HG02610 (cell line): Measurements from ENCODE around the gene ZNF598.
"Not testable (repeated sequence)": the region's sequence is repeated elsewhere in the genome, so short reads cannot be mapped to it uniquely, and the experiment has no call there.

Experiments
- ATAC-seq: cut with Tn5 transposase; IDR thresholded peaks from one replicate; pipeline ENCODE4 v1.9.1; 2021; ENCODE audit warnings: mild to moderate bottlenecking, moderate library complexity; ENCODE audit not compliant: unreplicated experiment

ZNF598 gene

GRCh38 chr16:2040787-2041522 is 31.3 kb upstream of the ZNF598 start:
- ATAC-seq, result no peak

- ATAC-seq, result no peak
These were observed 30.6 kb upstream of the ZNF598 start for GRCh38 chr16:2040041-2040786.

GRCh38 chr16:2039274-2040031 is 29.8 kb upstream of the ZNF598 start:
- ATAC-seq, result no peak

- no peak for ATAC-seq
These were observed 29.0 kb upstream of the ZNF598 start for GRCh38 chr16:2038382-2039231.

GRCh38 chr16:2037647-2038381 is 28.2 kb upstream of the ZNF598 start:
- ATAC-seq, result no peak

GRCh38 chr16:2037115-2037514 is 27.5 kb upstream of the ZNF598 start:
- ATAC-seq, result no peak

- ATAC-seq, result no peak
These were observed 26.8 kb upstream of the ZNF598 start for GRCh38 chr16:2036200-2036966.

GRCh38 chr16:2035431-2036199 is 26.0 kb upstream of the ZNF598 start:
- ATAC-seq, result no peak

- no peak for ATAC-seq
These were observed 25.2 kb upstream of the ZNF598 start for GRCh38 chr16:2034696-2035430.

GRCh38 chr16:2033909-2034695 is 24.5 kb upstream of the ZNF598 start:
- ATAC-seq, result not testable (repeated sequence)

GRCh38 chr16:2033057-2033908 is 23.7 kb upstream of the ZNF598 start:
- ATAC-seq, result no peak

GRCh38 chr16:2032285-2033056 is 22.9 kb upstream of the ZNF598 start:
- ATAC-seq, result no peak

GRCh38 chr16:2031081-2031577 is 21.5 kb upstream of the ZNF598 start:
- ATAC-seq, result no peak

- no peak for ATAC-seq
These were observed 20.4 kb upstream of the ZNF598 start for GRCh38 chr16:2030036-2030435.

GRCh38 chr16:2029350-2029749 is 19.7 kb upstream of the ZNF598 start:
- ATAC-seq, result no peak
